GM18505 (cell line): Measurements from ENCODE around the gene ERI3.

Experiments used
- ATAC-seq: cut with Tn5 transposase; IDR thresholded peaks from one replicate; pipeline ENCODE4 v1.9.1; 2021; ENCODE audit not compliant: unreplicated experiment
- POLR2A ChIP-seq: IDR thresholded peaks from 4 replicates; pipeline ENCODE4 v1.6.1; 2011; ENCODE audit warnings: borderline replicate concordance; ENCODE audit not compliant: insufficient read depth, insufficient read length; ENCODE audit errors: extremely low read depth

ERI3 gene

DNA sequence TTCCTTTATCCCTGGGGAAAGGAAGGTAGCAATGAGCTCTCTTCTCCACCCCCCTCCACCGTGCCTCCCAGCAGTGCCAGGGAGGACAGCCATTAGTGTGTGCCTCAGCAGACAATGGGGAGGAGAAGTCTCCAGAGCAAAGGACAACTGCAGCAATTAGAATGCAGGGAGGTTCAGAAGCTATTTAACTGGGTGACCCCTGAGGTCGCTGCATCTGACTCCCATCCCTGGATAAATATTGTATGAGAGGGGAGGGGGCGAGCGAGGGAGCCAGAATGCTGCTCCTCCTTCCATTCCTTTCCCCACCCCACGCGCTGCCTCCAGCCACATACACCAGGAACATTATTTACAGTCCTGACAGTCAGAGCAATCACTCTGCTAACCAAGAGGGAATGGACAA lies 59.0 kb downstream of the ERI3 start:
- ATAC-seq, result no peak
- no peak for TF ChIP-seq POLR2A

DNA sequence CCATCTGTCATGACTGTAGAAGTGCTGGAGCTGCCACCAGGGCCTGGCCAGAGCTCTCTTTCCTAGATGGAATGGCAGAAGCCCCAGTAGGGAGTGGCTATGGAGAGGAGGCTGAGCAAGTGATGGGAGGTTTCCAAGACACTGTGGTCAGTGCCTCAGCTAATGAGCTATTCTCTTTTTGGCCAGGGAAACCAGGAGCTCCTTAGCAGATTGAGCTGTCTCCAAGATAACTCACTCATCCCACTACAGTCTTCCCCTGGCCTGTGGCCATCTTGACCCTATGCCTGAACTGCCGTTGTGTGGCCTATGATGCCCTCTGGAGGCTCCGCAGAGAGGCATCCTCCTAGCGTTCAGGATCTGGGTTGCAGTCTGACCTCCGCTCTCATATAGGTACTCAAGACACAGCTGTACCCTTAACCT lies 60.5 kb downstream of the ERI3 start:
- no peak for TF ChIP-seq POLR2A
- ATAC-seq, result no peak

- no peak for TF ChIP-seq POLR2A
- no peak for ATAC-seq
Measured at GRCh38 chr1:44293761-44294315, 61.2 kb downstream of the ERI3 start.

GRCh38 chr1:44292651-44293050 lies 62.4 kb downstream of the ERI3 start:
- TF ChIP-seq POLR2A, result no peak
- ATAC-seq, result no peak

GRCh38 chr1:44290250-44291094 lies 64.6 kb downstream of the ERI3 start:
- TF ChIP-seq POLR2A, result no peak
- no peak for ATAC-seq

- ATAC-seq, result no peak
- no peak for TF ChIP-seq POLR2A
Measured at GRCh38 chr1:44289530-44289929, 65.5 kb downstream of the ERI3 start.

DNA sequence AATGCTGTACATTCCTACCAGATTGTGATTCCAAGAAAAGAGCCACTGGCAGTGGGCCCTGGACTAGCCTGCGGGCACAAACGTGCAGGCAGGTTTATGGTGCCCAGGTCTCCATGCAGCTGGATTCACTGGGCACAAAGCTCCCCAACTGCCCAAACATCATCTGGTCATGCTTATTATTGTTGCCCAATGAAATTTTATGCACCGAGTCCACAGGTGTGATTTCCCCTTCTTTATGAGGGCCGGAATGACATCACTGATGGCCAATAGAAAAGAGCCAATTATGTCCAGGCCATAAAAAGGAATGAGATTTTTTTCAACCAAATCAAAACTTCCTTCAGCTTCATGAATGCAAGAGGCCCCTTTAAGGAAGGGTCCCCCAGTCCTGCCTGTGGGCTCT lies 66.2 kb downstream of the ERI3 start:
- TF ChIP-seq POLR2A, result no peak

DNA sequence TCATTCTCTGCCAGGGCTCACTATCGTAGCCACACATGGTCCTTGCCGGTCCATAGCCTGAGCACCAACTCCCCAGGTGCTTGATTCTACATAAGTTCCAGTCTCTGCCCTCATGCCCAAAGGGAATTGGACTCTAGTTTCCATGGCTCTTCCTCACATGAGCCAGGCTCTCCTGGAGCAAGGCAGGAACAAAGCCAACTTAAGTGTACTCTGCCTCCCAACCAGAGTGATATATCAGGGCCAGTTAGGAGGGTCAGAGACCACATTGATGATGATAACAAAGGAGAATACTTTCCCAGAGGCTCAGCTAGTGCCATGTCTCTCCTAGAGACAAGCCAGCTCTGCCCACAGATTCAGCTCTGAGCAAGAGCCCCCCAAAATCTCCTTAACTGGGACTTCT lies 70.9 kb downstream of the ERI3 start:
- no peak for TF ChIP-seq POLR2A
- ATAC-seq, result no peak

More for the DNA sequence above, 66.2 kb downstream of the ERI3 start:
- ATAC-seq, result no peak

GRCh38 chr1:44283524-44284173 lies 71.4 kb downstream of the ERI3 start:
- TF ChIP-seq POLR2A, result no peak
- ATAC-seq, result no peak

GRCh38 chr1:44282704-44283426 lies 72.2 kb downstream of the ERI3 start:
- TF ChIP-seq POLR2A, result no peak
- ATAC-seq, result no peak

GRCh38 chr1:44281962-44282703 lies 72.9 kb downstream of the ERI3 start:
- ATAC-seq, result no peak
- no peak for TF ChIP-seq POLR2A

DNA sequence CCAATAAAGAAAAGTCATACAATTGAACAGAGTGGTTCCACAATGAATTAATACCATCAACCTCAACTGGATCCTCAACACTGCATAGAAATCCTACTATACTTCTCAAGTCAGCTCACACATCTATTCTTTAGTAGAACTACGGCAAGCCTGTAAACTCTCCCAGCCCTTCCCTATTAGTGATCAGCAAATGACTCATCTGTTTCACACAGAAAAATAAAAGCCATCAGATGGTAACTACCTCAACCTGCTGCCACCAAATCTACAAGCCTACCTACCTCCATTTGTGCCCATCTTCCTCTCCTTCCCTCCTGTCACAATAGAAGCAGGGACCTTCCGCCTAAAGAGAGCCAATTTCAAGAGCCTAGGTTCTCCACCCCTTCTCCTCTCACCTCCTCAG lies 78.2 kb downstream of the ERI3 start:
- TF ChIP-seq POLR2A, result no peak
- no peak for ATAC-seq

GRCh38 chr1:44275991-44276405 lies 79.1 kb downstream of the ERI3 start:
- ATAC-seq, result no peak
- TF ChIP-seq POLR2A, result no peak
